NCI-H748 (cell line): ENCODE measurements around the gene ACTG1.

Experiments used
- DNase-seq: peaks from one replicate; lab custom pipeline; 2025; ENCODE audit not compliant: unreplicated experiment; lab: John Stamatoyannopoulos, UW

ACTG1 gene

DNA sequence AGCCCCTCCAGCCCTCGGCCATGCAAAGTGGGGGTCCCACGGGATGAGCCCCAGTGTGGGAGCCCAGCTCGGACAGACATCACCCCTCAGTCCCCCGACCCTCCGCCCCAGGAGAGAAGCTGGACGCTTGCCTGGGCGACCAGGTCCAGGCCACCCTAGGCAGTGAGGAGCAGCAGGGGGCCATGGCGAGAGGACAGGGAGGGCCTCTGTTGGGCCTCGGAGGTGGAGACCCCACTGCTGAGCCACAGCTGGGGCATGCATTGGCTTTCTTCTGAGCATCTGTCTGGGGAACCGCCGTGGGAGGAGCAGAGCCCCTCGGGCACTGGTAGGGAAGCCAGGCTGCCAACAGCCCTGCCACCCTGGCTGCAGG is 13.0 kb downstream of the ACTG1 start:
- no peak for DNase-seq

DNA sequence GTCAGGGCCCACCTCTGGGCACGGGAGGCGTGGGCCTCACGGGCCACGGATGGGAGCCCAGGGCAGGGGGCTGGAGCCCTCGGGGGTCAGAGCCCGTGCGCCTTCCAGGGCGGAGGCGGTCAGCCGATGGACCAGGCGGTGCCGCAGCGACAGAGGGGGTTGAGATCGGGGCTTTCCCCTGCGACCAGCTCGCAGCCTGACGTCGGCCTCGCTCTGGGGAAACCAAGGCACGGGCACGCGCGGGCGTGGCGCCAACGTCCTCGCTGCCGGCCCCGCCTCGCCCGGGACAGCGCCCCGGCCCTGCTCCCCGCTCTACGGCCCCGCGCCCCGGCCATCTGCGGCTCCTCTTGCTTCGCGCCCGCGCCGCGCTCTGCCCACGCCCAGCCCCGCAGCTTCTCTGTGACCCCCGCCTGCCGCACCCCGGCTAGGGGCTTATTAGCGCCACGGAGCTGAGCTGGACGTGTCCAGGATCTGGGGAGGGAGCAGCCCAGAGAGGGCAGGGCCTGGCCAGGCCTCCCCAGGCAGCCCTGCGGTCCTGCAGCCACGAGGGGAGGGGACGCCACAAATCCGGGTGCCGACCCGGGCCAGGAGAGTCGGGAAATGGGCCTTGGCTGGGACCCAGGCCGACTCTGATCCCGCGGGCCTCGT is 13.5 kb downstream of the ACTG1 start:
- no peak for DNase-seq

DNA sequence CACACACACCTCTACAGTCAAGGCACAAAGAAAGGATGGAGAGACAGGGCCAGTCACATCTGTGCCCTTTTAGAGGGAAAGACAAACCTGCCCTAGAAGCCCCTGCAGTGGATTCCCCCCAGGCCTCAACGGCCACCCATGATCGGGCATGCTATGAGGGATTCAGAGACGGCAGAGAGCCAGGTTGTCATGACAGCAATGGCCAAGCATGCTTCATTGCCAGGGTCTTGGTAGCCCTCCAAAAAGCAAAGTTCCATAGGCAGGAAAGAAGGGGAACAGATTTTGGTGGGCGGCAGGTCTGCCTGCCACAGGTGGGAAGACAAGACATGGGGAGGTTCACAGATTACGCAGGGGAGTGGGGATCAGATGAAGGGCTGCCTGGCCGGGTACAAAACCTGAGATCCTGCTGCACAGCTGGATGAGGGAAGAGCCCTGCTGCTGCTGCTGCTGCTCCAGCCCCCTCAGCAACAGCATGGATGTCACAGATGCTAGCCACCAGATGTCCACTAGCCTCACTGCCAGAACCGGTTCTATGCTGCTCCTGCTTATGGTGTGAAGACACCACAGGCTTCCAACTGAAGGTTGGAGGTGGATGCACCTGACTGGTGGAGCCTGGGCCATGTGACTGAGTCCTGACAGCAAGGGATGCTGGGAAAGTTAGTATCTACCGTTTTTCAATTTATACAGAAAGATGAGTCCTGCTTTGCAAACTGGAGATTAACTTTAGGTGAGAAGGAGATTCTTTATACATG is 17.8 kb downstream of the ACTG1 start:
- DNase-seq: peak; percentile 60

DNA sequence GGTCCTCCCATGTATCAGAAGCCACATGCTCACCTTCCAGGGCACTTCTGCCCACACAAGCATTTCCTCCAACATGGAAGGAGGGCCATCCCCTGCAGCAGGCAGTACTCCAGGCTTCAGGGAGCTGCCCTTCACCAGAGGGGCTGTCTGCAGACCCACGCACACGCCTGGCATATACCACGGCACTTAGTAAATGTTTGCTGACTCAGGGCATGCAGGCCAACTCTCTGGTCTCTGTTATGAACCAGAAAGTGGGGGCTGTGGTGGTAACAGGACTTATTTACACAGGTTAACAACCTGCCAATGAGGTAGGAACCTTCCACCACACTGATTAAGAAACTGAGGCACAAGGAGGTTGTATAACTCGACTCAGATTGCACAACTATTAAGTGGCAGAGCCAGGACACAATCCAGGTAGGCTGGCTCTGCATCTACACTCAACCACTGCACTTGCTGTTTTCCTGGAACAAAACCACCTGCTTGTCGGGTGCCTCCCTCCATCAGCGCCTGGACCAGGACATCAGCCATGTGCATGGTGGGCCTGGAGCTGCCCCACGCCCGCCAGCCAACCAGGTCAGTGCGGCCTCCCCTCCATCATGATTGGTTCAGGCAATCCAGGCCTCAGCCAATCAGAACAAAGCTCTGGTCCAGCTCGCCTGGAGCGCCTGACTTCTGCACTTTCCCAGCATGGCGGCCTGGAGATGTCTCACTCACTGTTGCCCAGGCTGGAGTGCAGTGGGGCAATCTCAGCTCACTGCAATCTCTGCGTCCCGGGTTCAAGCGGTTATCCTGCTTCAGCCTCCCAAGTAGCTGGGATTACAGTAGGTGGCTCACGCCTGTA is 19.2 kb downstream of the ACTG1 start:
- no peak for DNase-seq

DNA sequence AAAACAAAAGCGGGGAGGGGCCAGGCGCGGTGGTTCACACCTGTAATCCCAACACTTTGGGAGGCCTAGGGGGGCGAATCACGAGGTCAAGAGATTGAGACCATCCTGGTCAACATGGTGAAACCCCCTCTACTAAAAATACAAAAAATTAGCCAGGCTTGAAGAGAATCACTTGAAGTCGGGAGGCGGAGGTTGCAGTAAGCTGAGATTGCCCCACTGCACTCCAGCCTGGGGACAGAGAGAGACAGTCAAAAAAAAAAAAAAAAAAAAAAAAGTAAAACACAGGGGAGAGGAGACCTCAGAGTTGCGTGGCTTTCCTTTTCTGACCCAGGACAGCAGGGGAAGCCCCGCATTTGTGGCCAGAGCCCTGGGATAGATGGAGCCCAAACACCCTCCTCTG is 19.9 kb downstream of the ACTG1 start:
- DNase-seq: no peak

DNA sequence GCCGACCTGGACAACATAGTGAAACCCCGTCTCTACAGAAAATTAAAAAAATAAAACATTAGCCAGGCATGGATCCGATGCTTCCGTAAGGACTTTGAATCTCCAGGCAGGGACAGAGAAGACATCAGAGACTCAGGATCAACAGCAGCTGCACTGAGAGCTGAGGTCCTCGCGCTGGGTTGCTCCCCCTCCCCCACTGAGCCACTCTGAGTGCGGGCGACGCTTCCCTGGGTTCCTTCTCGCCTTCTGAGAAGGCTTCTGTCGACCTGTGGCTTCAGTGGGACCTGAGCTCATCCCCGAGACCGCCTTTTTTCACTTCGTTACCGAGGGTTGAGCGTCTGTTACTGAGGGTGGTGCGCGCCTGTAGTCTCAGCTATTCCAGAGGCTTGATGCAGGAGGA is 20.4 kb downstream of the ACTG1 start:
- DNase-seq: no peak

DNA sequence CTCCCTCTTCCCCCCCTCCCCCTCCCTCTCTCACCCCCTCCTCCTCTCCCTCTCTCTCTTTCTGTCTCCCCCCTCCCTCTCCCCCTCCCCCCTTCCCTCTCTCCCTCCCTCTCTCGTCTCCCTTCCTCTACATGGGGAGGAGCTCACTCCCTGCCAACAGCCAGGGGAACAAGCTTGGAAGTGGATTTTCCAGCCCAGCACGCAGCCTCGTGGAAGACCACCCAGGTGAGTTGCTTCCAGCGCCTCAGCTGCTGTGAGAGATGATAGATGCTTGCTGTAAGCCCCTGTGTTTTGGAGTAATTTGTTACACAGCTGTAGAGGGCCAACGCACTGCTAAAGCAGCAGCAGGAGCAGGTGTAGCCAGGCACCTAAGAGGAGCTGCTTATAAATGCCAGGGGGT is 20.8 kb downstream of the ACTG1 start:
- no peak for DNase-seq

DNA sequence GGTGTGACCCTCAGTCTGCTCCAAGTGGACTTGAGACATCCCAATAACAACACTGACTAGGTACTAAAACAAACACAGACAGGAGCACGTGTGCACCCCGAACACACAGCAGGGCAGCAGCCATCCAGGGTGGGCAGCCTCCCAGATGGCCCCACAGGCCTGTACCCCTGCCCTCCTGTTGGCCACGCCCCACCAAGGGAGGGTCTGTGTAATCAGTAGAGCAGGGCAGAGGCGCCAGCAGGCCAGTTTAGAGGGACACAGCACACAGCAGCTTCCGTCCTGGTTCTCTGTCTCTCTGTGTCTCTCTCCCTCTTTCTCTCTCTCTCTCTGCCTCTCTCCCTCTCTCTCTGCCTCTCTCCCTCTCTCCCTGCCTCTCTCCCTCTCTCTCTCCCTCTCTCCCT is 21.4 kb downstream of the ACTG1 start:
- DNase-seq: peak; percentile 38

DNA sequence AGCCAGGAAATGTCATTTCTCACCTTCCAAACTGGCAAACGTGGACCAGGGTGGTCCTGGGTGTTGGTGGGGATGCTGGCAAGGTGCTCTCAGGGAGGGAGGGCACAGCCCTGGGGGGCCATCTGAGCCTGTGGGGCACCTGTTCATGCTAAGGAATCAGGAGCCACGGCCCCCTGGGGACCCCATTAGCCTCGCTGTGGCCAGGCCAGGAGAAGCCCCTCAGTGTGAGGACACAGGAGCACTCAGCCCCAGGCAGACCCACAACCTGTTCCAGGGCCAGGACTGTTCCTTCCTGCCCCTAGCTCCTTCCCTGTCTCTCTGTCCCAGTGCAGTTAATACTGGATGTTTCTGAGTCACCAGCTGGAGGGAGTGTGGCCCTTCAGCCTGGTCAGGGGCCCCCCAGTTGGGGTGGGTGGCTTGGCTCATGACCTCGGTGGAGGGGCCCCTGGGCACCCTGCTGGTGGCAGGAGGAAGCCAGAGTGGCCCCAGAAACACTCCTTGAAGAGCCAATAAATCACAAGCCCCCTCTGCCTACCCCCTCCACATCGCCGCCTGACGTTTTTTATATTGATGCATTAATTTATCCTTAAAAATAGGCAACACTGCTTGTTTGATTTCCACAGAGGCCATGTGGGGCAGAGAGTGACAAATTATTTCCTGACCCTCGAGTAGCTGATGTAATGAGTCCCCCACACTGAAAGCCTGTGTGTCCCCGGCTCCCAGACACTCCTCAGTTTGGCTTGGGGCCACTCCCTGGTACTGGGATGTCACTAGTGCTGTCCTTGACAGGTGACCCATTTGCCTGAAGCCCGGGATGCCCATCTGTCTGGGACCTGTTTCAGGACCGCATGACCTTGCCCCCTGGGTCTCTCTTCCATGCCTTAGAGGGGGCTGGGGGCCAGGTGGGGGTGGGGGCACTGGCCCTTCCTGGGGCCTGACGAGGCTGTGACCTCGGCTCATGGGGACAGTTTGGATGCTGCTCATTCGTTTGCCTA is 22.3 kb downstream of the ACTG1 start:
- no peak for DNase-seq

DNA sequence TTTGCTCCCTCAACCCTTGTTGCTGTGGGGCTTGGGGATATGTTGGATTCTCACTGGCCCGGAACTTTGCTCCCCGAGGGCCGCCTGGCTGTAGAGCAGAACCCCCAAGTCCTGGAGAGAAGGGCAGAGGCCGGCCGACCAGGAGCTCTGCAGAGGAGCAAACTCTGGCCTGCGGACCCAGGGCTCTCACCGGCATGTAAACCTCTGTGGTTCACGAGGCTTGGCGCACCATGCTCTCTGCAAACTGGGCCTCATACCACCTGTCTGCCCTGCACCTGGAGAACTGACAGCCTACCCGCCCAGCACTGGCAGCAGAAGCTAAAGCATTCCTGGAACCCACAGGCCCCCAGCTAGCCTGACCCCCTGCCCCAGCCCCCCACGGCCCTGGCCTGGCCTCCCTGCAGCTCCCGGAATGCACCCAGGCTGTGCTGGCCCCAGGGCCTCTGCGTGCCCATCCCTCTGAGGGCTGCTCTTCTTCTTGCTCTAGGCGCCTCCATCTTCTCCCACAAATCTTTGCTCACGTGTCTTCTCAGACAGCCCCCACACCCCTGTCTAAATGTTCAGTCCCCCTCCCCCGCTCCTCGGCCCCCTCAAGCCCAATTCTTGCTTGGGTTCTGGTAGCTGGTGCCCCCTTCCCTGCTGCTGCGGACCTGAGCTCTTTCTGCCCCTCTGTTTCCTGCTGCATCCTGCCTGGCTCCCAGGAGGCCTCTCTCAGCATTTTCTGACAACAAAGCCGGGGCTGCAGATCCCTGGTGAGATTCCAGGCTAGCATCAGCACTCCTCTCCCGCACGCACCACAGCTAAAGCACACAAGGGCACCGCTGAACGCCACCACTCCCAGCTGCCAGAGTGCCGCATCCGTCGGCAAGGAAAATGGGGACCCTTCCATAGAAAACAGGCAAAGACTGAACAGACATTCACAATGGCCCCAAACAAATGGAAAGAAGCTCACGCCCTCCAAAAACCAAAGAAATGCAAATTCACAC is 23.3 kb downstream of the ACTG1 start:
- DNase-seq: no peak

DNA sequence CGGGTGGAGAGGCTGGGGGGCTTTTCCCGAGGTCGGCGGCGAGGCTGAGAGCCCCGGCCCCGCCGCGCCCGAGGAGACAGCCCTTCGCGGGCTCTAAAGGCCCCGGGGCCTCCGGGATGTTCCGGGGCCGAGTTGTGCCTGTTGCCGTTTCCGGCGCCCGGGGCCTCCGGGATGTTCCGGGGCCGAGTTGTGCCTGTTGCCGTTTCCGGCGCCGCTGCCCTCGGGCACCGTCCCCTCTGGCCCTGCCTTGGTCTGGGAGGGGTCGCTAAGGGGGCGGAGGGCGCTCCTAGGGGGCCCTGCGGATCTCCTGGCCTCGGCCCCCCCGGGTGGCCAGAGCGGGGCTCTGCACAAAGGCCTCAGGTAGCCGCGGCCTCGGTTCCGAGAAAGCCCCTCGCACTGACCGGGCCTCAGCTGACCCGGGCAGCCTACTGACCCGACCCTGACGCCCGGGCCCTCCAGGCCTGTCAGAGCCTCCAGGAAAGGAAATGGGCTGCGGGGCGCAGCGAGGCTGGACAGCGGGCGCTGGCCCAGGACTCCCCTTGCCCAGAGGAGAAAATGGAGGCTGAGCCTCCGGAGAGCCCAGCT is 24.2 kb downstream of the ACTG1 start:
- DNase-seq: peak; percentile 42

DNA sequence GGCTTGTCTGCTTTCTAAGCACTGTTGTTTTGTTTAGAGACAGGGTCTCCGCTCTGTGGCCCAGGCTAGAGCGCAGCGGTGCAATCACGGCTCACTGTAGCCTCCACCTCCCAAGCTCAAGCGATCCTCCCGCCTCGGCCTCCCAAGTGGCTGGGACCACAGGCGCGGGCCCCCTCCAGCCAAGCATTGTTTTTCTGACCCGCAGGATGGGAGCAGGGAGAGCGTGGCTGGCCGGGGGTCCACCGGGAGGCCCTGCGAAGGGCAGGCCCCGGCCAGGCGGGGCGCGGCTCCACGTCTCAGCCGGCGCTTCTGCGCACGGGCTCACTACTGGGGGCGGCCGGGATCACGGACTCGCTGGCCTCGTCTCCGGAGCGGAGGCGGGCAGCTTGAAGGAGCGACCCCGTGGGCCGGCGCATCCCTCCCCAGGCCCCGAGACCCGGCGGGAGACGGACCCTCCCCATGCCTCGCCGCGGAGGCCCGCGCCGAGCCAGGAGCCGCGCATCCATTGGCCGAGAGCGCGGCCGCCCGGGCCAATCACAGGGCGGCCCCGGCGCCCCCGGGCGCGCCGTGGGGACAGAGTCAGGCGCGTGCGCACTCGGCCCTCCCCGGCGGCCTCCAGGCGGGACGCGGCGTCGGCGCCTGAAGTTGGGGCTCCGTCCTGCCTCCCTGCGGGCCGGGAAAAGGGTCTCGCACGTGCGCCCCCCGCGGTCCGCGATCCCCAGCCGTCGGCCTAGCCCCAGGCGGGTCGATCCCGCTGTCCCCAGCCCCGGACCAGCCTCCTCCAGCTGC is 24.9 kb downstream of the ACTG1 start:
- peak; percentile 89 for DNase-seq

DNA sequence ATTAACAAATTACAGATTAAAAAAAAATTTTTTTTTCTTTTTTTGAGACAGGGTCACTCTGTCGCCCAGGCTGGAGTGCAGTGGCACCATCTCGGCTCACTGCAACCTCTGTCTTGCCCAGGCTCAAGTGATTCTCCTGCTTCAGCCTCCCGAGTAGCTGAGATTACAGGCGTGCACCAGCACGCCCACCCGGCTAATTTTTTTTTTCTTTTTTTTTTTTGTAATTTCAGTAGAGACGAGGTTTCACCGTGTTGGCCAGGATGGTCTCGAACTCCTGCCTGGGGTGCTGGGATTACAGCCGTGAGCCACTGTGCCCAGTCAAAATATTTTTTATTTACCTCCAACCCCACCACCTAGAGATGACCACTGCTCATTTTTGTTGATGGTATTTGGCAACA is 25.5 kb downstream of the ACTG1 start:
- DNase-seq: no peak

DNA sequence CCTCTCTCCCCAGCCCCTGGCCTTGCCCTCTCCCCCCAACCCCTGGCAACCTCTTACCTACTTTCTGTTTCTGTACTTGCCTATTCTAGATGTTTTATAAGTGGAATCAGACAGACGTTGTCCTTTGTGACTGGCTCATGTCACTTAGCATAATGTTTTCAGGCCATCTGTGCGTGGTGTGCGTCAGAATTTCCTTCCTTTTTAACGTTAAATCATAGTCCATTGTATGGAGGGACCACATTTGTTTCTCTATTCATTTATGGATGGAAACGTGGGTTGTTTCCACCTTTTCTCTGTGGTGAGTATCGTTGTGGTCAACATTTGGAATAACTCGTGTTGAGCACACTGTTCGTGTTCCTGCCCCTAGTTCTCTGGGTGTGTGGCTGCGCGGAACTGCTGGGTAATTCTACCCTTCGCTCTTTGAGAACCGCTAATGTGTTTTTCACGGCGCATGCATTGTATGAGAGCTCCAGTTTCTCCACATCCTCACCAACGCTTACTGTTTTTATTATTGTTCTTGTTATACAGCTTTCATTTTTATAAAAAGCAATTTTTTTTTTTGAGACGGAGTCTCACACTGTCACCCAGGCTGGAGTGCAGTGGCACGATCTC is 26.3 kb downstream of the ACTG1 start:
- no peak for DNase-seq

DNA sequence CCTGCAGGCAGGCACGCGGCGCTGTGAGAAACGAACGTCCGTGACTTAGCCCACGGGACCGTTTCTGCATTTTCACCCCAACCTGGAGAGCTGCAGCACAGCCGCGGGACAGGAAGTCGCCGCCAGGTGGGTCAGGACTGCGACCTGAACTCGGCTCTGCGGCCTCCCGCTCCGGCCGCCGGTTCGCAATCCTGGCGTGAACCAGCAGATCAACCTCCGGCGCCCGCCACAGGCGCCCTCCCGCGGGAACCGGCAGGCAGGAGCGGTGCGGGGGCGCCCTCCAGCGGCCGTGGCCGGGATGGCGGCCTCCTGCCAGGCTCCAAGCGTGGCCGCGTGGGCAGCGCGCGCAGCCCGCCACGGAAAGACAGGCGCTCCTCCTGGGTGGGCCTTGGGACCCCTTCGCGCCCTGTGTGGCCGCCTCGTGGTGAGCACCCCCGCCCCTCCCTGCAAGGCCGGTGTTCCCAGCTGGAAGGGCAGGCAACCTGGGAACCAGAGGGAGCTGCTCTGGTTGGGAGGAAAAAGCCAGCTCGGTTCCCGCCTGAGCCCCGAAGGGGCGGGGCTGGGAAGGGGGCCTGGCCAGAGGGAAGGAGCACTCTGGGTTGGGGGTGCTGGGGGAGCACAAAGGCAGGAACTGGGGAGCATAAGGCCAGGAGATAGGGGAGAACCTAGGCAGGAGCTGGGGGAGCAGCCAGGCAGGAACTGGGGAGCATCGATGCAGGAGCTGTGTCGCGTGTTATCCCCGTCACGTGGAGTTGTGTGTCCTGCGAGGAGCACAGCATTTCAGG is 28.2 kb downstream of the ACTG1 start:
- peak; percentile 92 for DNase-seq

DNA sequence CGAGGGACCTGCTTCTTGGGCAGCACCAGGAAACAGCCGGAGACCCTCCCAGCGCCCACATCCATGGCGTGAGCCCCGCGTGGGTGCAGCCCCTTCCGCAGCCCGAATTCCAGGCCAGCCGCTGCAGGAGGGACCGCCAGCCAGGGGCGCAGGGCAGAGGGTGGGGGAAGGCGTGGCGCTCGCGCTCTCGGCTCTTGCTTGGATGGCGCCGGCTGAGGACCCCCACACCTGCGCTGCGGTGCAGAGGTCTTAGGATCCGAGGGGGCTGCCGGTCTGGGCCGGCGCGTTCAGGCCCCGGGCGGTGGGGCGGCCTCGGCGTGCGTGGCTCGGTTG is 28.8 kb downstream of the ACTG1 start:
- DNase-seq: no peak

DNA sequence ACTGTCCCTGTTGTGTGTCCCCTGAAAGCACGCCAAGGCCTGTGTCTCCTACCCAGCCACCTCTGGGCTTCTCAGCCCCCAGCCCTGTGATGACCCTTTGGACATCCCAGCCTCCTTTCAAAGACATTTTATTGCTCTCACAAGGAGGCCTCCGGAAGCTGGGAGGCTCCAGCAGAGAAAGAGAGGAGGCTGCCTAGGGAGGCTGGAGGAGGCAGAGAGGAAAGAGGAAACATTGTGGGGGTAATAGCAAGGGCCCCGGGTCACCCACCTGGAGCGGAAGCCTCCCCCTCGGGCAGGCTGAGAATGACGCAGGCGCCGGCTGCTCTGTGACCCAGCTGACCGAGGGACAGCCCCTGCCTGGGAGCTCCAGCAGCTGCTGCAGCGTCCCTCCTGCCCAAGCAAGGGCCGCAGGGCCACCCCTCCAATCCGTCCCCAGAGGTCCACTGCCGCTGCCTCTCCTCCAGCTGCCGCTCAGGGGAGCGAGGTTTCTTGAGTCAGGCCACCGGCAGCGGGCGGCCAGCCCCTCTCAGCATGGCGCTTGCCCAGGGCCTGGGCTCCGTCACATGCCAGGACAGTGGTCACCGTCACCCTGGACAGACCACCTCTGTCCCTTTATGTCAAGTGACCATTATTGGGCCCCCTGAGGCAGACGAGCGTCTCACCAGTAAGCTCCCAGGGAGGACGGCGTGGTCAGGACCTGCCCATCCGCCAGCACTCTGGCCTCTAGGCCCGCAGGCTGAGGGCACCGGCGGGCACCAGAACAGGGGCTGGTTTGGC is 29.3 kb downstream of the ACTG1 start:
- no peak for DNase-seq
